ENCODE results near the gene CCDC87.
"Not testable (repeated sequence)": the region's sequence is repeated elsewhere in the genome, so short reads cannot be mapped to it uniquely, and the experiment has no call there.

The CCDC87 gene

GRCh38 chr11:66592457-66593302 lies at the start of gene CCDC87, which contains the start of gene CCS:
Gene CCDC87 (minus strand): TSS chr11:66593063. CDS start chr11:66593015, 48 bp downstream.
Gene CCS (plus strand): TSS chr11:66593185. CDS start chr11:66593262, 77 bp downstream.
- peak; percentile 100 for DNase-seq (ENCODE audit: low spot score)

GRCh38 chr11:66641834-66642233 lies 49.0 kb upstream of the CCDC87 start:
- DNase-seq (ENCODE audit: low spot score), result no peak

- DNase-seq (ENCODE audit: low spot score), result not testable (repeated sequence)
Observed at GRCh38 chr11:66639814-66640340, 47.0 kb upstream of the CCDC87 start.

DNA sequence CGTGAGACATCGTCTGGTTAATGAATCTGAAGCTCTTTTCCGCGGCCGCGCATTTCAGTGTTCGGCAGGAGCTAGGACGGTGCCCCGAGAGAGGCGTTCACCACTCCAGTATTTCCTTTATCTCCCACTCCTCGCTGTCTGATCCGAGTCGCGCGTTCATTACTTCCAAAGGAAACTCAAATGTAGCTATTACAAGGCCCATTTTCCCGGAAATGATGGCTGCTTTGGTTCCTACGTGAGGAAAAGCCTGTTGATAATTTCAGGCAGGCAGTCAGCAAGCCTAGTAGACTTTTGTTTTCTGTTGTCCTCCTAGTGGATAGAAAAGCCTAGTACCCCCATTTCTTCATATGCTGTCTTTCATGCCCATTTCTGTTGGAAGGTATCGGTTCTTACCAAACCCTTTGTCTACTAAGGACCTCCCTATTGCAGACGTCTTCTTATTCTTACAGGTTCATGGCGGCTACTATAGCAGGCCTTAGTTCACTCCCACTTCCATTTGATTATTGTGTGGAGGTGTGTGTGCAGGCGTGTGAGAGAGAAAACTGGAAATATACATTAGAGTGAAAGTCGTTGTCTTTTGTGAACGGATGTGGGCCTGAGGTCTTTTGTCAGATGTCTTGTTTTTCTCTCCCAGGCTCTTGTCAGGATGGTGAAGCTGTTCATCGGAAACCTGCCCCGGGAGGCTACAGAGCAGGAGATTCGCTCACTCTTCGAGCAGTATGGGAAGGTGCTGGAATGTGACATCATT lies 46.4 kb upstream of the CCDC87 start:
- no peak for DNase-seq (ENCODE audit: low spot score)

- peak; percentile 99 for DNase-seq (ENCODE audit: low spot score)
Observed at GRCh38 chr11:66638177-66639065, 45.6 kb upstream of the CCDC87 start, which contains the start of gene RBM4. Gene RBM4 (plus strand): TSS chr11:66638703. CDS start chr11:66639712, 1,009 bp downstream.

GRCh38 chr11:66637557-66638176 lies 44.8 kb upstream of the CCDC87 start:
- no peak for DNase-seq (ENCODE audit: low spot score)

GRCh38 chr11:66636411-66636810 lies 43.5 kb upstream of the CCDC87 start:
- no peak for DNase-seq (ENCODE audit: low spot score)

DNA sequence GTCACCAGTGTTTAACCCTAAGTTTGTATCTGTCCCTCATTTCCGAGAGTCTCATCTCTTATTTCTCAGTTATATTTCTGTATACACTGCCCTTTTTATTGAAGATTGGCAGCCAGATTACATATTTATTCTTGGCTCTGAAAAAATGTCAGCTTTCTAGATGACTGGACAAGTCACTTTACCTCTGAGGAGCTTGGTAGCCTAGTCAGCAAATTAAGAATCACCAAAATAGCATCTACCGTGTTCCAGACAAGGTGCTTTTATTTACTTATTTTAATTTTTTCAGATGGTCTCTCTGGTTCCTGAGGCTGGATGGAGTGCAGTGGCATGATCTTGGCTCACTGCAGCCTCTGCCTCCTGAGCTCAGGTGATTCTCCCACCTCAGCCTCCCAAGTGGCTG lies 40.1 kb upstream of the CCDC87 start:
- DNase-seq (ENCODE audit: low spot score), result no peak

- no peak for DNase-seq (ENCODE audit: low spot score)
Observed at GRCh38 chr11:66631883-66632282, 39.0 kb upstream of the CCDC87 start.

DNA sequence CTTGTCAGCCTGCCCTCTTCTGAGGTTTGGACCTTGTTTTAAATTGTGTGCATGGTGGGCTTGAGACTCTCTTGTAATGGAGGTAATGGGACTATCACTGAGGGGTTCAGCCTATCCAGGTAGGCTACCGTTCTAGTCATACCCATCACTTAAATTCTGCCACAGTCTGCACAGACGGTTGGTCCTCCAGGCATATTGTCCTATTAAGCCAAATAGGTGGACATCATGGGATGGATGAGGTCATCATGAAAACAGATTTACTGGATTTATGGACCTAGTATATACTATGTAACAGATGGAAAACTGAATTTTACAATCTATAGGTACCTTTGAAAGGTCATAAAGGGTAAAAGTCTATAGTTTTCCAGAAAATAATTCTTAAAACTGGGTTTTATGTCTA lies 36.5 kb upstream of the CCDC87 start:
- DNase-seq (ENCODE audit: low spot score), result no peak

DNA sequence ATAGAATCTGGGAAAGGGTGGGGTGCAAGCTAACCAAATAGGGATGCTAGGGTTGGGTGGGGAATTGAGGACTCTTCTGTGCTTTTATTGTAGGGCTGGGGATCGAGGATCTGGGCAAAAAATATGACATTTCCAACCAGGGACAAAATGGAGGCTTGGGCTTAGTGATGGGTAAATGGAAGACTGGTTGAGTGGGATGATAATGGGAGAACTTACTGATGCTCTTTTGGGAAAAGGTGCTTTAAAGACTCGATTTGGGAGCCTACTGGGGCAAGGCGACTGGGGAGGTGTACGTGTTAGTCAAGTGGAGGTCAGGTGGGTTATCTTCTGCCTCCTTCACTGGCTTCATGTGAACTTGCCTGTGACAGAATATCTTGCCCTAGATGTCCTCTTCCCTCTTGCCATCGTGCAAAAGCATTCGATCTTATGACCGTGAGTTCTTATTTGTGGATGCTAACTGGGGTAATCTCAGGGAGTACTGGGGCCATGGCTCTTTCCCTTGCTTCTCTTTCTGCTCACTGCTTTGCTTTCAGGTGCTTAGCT lies 35.3 kb upstream of the CCDC87 start:
- no peak for DNase-seq (ENCODE audit: low spot score)

DNA sequence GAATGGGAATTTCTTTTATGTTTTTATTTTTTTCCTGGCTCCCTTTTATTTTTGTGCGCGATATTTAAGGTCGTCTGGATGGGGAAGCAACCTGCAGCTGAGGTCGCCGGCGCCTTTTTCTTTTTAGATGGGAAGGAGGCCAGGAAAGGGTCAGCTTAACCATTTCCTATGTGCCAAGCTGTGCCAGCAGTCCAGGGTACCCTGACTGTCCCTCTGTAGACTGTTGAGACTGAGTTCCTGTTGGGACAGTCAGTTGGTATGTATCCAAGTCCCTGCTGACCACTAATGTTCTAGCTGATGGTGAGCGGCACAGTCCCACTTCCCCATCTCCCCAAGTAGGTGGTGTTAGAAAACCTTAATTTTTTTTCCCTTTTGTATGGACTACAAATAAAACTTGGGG lies 34.1 kb upstream of the CCDC87 start:
- DNase-seq (ENCODE audit: low spot score), result no peak

GRCh38 chr11:66626382-66626781 lies 33.5 kb upstream of the CCDC87 start:
- DNase-seq (ENCODE audit: low spot score), result no peak

DNA sequence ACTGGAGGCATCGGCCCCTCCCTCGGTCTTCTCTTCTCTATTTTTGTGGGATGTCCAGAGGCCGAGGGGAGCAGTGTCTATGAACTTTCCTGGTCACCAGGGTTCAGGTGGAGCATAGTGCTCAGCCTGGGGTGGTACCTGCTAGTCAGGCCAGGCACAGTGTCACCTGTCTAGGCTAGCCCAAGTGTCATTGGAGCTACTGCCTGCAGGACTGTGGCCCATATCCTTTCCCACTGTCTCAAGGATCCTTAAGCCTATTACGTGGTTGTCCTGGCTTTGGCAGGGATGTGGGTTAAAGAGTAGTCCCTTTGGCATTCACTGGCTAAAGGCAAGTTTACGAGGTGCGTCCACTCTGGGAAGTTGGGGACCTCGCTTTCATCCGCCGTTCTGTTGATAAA lies 32.9 kb upstream of the CCDC87 start:
- no peak for DNase-seq (ENCODE audit: low spot score)

- no peak for DNase-seq (ENCODE audit: low spot score)
Observed at GRCh38 chr11:66625041-66625751, 32.3 kb upstream of the CCDC87 start.

DNA sequence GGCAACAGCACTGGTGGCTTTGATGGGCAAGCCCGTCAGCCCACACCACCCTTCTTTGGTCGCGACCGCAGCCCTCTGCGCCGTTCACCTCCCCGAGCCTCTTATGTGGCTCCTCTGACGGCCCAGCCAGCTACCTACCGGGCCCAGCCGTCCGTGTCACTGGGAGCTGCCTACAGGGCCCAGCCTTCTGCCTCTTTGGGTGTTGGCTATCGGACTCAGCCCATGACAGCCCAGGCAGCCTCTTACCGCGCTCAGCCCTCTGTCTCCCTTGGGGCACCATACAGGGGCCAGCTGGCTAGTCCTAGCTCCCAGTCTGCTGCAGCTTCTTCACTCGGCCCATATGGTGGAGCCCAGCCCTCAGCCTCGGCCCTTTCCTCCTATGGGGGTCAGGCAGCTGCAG lies 31.6 kb upstream of the CCDC87 start:
- no peak for DNase-seq (ENCODE audit: low spot score)

DNA sequence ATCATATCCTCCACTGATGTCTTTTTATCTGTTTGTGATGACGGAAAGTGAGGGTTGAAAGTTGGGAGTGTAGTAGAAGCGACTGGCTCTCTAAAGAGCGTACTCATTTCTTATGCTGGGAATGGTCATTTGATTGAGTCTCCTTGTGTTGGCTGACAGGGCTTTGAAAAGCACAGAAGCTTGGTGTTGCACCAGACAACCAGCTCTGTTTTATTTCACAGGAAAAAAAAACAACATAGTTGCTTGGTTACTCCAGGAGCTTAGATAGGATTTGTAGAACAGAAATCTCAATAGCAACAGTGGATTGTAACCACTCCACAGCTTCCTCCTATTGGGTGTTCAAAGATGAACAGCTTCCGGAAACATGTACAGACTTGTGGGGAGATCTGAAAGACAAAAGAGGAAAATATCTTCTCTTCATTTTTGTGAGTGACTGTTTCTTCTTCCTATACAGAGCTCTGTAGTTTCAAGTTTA lies 26.3 kb upstream of the CCDC87 start:
- DNase-seq (ENCODE audit: low spot score), result no peak

GRCh38 chr11:66617155-66617834 lies 24.4 kb upstream of the CCDC87 start:
- DNase-seq (ENCODE audit: low spot score), result no peak

- DNase-seq (ENCODE audit: low spot score), result peak; percentile 97
Observed at GRCh38 chr11:66616379-66617154, 23.7 kb upstream of the CCDC87 start, which contains the start of gene RBM14. Gene RBM14 (plus strand): TSS chr11:66616630. CDS start chr11:66616721, 91 bp downstream.

Measured in COLO829 (cell line).